Measurements from ENCODE around the gene LAD1.

Gene LAD1

DNA sequence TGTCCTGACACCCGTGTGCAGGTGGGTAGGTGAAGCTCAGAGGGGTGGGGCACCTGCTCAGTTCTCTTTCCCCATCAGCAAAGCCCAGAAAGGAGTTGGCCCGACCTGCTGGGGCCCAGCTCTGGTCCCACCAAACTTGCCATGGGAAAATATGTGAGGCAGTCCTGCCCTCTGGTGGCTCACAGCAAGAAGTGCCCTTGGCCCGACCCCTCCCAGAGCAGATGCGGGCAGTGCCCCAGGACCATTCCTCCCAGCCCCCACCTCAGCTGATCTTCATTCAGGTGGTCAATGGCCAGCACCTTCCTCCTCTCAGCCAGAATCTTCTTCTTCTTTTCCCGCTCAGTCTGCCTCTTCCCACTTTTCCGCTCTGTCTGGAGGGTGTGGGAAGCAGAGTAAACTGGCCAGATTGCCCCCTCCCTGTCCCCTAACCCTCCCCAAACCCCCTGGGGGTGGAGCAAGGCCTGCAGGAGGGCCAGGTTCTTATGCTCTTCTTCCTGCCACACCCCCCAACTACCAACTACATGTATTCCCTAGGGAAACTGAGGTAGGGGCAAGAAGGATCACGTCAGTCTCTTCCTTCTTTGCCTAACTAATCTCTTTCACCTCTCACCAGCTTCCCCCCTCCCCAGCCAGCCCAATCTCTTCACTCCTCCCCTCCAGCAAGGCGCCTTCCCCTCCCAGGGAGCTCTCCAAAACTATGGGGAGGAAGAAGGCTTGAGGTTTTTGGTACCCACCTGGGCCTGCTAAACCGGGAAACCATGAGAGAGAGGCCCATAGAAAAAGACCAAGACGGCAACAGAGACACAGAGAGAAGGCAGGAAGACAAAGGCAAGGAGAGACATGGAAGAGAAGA lies 37.2 kb downstream of the LAD1 start:
- peak; percentile 5 for FAIRE-seq

DNA sequence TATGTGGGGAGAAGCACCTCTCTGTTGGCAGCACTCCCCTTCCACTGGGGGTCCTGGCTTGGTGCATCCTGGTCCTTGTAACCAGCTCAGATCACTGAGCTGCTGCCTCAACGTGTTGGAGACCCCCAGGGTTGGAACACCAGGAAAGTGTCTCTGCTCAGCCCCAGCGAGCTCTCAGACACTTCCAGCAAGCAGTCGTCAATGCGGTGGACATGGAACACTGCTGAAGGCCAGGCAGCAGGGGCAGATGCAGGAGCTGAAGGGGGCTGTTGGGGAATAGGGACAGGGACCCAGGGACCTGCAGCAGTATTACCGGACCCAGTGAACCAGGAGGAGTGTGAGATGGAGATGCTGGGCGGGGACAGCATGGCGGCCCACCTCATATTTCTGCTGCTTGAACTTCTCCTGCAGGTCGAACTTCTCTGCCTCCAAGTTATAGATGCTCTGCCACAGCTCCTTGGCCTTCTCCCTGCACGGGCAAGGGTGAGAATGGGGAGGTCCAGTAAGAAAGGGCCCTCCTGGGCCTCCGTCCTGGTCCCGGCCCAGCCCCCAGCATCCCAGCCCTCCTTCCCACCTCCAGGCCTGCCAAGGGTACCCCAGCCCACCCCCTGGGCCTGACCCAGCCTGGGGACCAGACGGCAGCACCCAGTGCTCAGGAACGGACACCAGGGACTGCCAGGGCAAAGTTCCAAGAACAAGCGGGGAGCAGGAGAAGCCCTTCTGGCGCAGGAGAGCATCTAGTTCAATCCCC lies 38.0 kb downstream of the LAD1 start:
- FAIRE-seq = no peak

DNA sequence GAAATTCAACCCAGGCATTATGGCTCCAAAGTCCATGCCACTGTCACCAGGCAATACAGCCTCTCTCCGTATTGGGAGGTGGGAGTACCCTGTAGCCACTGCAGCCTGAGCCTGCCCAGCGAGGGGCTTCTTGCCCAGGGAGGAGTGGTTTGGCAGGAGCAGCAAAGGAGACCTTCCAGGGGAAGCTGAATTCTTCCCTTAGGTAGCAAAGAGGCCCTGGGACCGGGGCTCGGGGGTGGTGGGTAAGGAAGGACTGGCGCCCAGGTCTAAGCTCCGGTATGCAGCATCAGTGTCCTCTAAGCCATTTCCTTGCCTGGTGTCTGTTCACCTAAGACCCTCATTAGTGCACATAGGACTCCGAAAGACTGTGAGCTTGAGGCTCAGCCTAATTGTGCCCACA lies 38.6 kb downstream of the LAD1 start:
- FAIRE-seq = no peak

DNA sequence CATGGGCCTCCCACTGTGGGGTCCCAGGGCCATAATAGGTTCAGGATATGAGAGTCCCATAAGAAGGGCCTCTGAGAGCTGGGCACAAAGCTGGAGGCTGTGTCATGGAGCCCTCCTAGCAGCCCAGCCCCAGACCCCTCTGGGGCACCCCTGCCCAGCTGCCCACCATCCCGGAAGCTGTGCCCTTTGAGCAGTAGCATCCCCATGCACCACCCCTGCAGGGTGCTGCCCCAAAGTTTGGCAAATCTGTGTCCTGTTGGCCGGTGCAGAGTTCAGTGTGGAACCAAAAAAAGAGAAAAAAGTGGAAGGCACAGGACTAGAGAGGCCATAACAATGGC lies 39.3 kb downstream of the LAD1 start:
- no peak for FAIRE-seq

DNA sequence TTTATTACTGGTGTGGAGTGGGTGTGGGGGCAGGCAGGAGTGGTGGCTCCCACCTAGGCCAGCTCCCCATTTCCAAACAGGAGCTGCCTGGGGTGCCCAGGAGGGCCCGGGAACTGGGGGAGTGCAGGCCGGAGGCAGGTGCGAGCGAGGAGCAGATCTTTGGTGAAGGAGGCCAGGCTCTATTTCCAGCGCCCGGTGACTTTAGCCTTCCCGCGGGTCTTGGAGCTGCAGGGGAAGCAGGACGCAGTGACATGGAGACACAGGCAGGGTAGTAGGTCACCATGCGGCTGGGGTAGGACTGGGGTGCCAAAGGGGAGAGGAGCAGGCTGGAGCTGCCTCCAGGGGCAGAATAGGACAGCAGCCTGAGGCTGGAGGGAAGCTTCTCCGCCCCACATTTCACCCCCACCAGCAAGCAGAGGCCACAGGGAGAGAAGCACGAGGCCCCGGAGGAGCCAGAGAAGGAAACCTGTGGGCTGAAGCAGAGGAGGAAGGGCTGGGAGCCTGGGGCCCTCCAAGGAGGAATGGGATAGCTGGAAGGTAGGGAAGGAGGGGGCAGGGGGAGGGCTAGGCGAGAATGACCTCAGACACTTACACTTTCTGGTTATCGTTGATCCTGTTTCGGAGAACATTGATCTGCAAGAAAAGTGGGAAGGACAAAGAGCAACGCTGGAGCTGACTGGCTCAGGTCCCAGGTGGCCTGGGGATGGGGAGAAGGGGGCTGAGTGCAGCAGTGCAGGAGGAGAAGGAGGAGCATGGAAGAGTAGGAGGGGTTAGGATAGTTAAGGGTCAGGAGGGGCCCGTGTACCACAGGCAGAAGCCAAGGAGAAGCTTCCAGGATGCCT lies 39.9 kb downstream of the LAD1 start:
- FAIRE-seq = no peak

DNA sequence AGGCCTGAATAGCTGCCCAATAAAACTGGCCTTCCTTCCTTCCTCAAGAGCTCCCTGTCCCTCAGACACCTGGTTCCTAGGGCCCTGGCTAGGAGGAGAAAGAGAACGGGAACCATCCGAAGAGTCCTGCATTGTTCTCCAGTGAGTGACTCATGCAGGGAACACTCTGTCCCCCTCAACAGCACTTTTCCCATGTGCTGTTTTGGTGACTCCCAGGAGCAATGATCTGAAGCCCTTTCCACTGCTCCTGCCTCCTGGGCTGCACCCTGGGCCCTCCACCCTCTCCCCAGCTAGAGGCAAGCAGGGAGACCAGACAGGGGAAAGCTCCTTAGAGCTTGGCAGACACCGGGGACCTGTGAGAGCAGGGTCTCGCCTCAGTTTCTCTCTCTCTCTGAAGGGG lies 40.5 kb downstream of the LAD1 start:
- no peak for FAIRE-seq

DNA sequence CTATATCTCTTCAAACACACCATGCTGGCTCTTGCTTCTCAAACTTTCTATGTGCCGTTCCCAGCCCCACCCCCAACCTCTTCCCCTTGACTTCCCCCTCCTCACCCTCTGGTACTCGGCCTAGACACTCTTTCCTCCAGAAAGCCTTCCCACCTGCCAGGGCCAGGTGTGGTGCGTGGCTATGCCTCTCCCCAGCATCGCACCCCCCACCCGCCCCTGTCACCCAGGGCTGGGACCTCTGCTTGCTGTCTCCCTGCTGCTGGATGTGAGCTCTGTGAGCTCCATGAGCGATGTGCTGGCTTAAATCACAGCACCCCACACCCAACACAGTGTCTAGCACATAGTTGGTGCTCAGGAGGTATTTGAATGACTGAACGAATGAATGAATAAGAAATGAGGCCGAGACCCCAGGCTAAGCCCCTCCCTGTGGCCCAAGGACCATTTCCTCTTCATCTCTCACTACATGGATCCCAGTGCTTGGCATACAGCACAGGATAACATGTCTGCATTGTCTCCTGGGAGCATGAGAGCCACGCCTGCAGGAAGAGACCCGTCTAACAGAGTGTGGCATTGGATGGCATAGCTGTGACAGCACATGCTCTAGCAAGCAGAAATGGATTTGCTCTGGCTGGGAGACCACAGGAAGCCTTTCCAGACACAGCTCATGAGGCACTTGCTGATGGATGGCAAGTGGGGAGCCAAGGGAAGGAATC lies 41.3 kb downstream of the LAD1 start:
- FAIRE-seq = no peak

DNA sequence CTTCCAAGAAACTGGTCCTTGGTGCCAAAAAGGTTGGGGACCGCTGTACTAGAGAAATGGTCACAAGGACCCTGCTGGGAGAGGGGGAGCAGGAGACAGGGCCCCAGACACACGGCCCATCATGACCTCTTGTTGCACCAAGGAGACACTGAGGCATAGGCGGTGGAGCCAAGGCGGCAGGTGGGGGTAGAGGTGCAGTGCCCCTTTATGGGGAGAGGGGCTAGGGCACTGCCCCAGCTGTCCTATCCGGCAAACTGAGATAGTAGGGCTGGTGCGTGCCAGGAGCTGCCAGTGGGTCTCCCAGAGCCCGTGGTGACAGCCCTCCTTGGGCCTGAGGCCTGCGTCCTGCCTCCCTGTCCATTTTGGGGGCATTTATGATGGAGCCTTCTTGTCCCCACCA lies 41.9 kb downstream of the LAD1 start:
- no peak for FAIRE-seq

DNA sequence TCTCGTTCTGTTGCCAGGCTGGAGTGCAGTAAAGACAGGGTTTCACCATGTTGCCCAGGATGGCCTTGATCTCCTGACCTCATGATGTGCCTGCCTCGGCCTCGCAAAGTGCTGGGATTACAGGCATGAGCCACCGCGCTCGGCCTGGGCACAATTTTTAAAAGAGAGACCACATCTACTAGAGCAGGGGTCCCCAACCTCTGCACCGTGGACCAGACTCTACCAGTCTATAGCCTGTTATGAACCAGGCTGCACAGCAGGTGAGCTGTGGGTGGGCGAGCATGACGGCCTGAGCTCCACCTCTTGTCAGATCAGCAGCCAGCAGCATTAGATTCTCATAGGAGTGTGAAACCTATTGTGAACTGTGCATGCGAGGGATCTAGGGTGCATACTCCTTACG lies 42.4 kb downstream of the LAD1 start:
- no peak for FAIRE-seq

DNA sequence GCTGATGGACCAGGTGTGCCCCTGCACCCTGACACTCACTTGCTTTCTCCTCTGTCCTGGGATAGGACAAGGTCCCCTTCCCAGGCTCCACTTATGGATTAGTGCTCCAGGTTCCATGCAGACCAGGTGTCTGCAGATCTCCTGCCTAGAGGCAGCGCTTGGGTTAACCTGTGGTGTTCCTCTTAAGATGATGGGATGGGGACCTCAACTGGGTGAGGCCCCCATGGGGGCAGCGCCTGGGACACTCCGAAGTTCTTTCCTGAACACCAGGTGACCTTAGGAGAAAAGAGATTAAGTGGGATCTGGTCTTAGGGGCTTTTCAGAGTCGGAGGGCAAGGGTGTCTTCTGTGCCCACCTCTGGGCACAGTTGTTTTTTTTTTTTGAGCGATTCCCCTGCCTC lies 42.9 kb downstream of the LAD1 start:
- no peak for FAIRE-seq

DNA sequence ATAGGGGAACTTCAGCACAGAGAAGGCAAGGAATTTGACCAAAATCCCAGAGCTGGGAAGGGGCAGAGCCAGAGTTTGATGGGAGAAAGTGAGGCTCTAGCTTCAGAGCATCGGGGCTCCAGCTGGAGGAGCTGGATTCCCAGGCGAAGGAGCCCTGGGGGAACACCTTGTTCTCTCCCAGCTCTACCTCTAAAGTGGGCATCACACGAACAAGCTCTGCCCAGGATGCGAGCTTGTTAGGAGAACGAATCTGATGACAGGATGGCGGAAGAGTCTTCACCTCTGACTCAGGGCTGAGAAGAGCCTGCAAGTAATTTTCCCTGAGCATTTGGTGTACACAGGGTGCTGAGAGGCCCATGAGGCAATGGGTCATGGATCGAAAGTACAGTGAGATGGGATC lies 43.7 kb downstream of the LAD1 start:
- FAIRE-seq = no peak

DNA sequence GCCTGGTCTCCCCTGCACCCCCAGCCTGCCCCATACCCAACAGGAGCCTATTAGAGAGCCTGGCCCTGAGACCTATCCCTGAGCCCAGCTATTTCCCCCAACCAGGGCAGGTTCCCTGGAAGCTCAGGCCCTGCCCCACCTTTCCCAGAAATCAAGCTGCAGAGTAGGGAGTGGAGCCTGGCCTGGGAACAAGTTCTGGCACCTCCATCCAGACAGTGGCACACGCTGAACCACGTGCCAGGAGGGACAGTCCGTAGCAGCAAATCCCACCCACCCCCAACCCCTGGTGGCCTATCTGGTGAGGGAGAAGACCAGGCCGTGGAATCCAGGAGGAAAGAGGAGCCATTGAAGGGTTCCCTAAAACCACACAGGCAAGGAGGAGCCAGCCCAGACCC lies 44.2 kb downstream of the LAD1 start:
- FAIRE-seq = no peak

DNA sequence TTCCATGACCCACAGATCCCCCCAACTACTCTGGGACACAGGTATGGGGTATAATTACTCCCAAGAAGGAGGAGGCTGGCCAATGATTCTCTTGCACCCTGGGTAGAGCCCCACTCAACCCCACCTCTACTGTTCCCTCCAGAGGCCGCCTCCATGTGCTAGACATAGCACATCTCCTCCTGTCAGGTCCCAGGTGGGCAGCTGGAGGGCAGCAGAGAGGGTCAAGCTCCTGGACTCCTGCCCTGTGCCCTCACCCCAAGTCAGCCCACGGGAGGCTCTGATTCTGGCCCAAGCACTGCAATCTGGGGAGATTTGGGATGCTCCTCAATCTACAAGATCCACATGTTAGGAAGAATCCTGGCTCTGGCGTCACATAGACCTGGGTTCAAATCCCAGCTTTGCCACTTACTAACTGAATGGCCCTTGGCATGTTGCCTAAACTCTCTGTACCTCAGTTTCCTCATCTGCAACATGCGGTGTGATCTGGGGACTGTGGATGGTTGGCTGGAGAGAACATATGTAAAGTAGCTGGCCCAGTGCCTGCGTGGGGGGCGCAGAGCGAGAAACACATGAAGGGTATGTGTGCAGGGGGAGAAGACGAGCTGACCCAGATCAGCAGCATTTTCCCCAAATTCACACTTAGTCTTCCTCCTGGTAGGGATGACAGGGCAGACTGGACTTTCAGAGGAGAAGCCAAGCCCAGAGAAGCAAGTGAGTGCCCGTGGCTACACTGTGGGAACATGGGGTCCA lies 44.8 kb downstream of the LAD1 start:
- FAIRE-seq = no peak

DNA sequence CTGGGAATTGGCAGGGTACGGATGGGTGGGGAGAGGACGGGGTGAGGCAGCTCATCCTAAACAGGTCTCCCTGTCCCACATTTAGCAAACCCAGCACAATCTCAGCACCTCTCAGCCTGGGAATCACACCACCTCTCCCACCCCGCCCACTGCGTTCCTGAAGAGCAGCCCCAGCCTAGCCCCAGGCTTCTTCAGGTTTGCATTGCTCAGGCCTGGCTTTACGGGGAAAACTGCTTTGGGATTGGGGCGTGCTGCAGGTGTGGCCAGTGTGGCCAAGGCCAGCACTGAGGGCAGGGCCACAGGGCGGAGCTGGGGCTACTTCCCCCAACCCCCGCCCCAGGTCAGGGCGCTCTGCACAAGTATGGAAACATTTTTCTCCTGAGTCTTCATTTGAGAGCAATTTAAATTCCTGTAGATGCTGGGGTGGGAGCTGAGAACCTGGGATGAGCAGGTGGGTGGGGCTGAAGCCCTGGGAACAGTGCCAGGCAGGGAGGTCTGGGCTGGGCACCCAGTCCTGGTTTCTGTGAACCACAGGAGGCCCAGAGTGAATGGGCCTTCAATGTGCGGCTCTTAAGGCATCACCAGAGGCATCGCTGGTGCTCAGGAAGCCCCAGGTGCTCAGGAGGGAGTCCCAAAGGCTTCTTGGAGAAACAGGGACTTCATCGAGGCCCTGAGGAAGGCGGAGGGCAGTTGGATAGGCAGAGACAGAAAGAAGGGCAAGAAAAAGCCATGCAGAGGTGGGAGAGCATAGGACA lies 45.8 kb downstream of the LAD1 start:
- no peak for FAIRE-seq

DNA sequence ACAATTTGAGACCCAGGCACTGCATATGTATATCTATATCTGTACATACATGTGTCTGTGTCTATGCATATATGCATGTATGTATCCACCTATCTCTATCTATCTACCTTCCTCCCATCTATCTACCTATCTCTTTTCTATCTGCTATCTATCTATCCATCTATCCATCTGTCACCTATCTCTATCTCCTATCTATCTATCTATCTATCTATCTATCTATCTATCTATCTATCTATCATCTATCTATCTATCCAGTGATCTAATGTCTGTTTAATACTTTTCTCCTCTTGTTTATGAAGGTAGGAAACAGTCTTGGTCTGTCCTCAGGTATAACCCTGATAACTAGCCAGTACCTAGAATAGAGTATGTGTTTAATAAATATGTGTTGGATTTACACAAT lies 47.5 kb downstream of the LAD1 start:
- FAIRE-seq = no peak

DNA sequence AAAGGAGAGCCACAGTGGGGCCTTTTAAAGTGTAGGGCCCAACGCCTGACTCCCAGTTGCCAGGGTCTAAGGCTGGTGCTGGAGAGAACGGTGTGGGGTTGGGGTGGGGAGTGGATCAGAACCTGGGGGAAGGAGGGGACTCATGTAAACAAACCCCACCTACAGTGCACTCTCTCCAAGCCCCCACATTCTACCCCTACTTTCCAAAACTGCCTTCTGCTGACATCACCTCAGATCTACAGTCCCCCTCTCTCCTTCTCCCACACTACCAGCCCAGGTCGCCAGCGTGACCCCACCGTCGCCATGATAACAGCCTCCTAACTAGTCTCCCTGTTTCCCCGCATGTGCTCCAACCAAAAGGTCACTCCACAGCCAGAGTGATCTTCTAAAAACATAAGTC lies 48.2 kb downstream of the LAD1 start:
- no peak for FAIRE-seq

DNA sequence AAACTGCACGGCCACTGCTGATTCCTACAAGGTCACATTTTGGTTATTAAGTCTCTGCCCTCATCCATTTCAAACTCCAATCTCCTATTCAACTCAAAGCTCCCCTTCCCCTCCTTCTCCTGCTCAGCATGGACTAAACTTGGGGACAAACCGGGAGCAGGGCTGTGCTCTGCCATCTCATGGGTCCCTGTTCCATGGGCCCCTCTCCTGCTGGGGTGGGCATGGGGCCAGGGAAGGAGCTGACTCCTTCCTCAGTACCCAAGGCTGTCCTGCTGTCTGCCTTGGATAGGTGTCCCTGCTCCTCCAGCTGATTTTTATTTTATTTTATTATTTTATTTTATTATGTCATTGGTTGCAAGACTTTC lies 48.8 kb downstream of the LAD1 start:
- no peak for FAIRE-seq

DNA sequence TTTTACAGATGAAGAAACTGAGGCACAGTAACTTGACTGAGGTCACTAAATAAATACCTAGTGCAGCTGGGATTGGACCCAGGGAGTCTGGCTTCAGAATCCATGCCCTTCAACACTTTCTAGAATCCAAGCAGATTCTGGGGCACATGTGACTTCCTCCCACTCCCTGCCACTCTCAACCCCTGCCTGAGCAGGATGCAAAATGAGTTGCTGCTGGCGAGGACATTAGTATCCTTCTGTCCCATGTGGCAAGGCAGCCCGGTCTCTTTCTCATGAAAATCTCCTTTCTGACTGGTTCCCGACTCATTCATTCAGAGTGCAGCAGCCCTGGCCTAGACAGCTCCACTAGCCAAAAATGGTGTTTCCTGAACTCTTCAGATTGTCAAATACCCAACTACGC lies 50.0 kb downstream of the LAD1 start:
- FAIRE-seq = no peak

DNA sequence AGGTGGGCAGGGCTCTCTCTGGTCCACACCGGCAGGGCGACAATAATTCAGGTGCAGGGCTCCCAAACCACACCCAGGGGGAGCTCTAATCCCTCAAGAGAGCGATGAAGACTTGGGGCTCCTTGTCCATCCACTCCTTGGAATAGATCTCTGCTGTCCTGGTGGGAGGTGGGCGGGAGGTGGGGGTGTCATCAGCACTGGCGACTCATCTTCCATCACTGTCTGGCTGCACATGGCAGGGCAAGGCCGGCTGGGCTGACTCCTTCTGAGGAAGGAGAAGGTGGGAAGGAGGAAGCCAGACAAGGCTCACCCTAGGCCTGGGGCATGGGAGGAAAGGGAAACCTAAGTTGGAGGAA lies 50.9 kb downstream of the LAD1 start:
- FAIRE-seq = no peak

DNA sequence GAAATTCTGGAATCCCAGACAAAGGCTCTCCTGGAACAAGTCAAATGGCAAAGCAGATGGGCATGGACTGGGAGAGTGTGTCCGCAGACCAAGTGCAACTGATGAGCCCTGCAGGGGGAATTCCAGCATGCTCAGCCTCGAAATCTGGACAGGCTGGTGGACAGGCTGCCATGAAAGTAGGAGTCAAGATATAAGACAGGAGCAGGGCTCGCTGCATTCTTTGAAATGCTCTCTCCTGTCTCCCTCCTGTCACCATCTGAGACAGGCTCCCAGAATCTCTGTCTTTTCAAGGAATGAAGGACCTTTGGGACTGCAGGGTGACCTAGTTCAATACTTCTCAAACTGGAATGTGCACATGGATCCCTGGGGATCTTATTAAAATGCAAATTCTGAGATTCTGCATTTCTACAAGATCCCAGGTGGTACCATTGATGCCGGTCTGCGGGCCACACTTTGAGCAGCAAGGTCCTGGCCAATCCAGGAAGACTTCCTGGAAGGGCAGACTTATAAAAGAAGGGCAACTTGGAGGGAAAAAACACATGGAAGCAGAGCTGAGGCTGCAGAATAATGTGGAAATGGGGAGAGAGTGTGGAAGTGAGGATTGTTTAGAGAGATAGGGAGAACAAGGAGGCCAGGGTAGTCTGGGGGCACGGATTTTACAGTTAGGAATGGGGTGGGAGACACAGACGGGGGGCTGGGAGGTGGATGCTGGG lies 51.5 kb downstream of the LAD1 start:
- no peak for FAIRE-seq

DNA sequence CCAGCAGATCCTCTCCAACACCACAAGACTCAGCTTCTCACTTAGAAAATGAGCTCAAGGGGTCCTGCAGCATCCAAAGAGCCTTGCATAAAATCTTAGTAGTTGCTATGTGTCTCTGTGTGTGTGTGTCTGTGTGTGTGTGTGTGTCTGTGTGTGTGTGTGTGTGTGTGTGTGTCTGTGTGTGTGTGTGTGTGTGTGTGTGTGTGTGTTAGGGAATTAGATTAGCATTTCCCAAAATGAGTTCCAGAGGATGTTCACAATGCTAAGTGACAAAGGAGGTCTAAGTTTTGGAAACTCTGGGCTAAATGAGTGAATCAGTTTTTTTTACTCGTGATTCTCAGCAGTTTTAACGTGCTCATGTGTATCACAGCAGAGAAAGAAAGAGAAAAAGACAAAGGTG lies 52.1 kb downstream of the LAD1 start:
- FAIRE-seq = no peak
